Nephron progenitor cell (in vitro differentiated cells): ENCODE data around the gene DNMBP.

Source experiments
- DNase-seq: peaks from one replicate; pipeline ENCODE4 v3.0.0; 2021
- H3K27ac Mint-ChIP-seq: 2 replicates; pipeline ENCODE4 v1.8.0; 2021; ENCODE audit warnings: mild to moderate bottlenecking, moderate library complexity, mixed read lengths
- H3K27me3 Mint-ChIP-seq: 2 replicates; pipeline ENCODE4 v1.8.0; 2021; ENCODE audit warnings: mild to moderate bottlenecking, low read depth, mixed read lengths; ENCODE audit not compliant: poor library complexity
- H3K36me3 Mint-ChIP-seq: 2 replicates; pipeline ENCODE4 v1.8.0; 2021; ENCODE audit warnings: low read depth, mixed read lengths
- H3K4me1 Mint-ChIP-seq: 2 replicates; pipeline ENCODE4 v1.8.0; 2021; ENCODE audit warnings: mixed read lengths
- H3K4me3 Mint-ChIP-seq: 2 replicates; pipeline ENCODE4 v1.8.0; 2021; ENCODE audit warnings: mild to moderate bottlenecking, moderate library complexity, mixed read lengths
- H3K9me3 Mint-ChIP-seq: 2 replicates; pipeline ENCODE4 v1.8.0; 2021; ENCODE audit warnings: mild to moderate bottlenecking, moderate library complexity, mixed read lengths
- CTCF ChIP-seq: fragments of 200-600 bp; sonication (generic); IDR thresholded peaks from 2 replicates; pipeline ENCODE4 v1.5.0; 2021; ENCODE audit warnings: antibody characterized with exemption

Gene DNMBP

GRCh38 chr10:99836711-99837110 lies 173.0 kb downstream of the DNMBP start:
- Mint-ChIP-seq H3K4me3 (no peak overlapping the region), H3K27me3 (peaks cover 9% of the 10 kb centered on the region), H3K36me3 (peaks cover 15% of the 10 kb centered on the region), H3K9me3 (peaks cover 17% of the 10 kb centered on the region), H3K27ac (no peak overlapping the region), H3K4me1 (no peaks in the 10 kb centered on the region)
- no peak for TF ChIP-seq CTCF
- DNase-seq, result no peak

DNA sequence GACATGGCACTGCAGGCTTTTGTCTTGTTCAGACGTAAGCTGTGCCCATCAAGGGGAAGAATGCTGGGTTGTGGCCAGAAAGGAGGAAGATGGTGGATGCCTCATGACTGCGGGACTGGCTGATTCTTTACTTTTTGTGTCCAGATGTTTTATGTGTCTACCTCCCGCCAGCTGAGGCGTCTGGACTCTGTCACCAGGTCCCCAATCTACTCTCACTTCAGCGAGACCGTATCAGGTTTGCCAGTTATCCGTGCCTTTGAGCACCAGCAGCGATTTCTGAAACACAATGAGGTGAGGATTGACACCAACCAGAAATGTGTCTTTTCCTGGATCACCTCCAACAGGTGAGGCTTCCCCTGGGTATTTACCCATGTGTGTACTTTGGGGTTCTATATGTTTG lies 173.8 kb downstream of the DNMBP start:
- Mint-ChIP-seq H3K27ac (no peak overlapping the region), H3K4me1 (no peaks in the 10 kb centered on the region), H3K36me3 (peaks cover 13% of the 10 kb centered on the region), H3K27me3 (peaks cover 12% of the 10 kb centered on the region), H3K4me3 (no peak overlapping the region), H3K9me3 (peaks cover 15% of the 10 kb centered on the region)
- TF ChIP-seq CTCF, result no peak
- no peak for DNase-seq

- no peak for TF ChIP-seq CTCF
- no peak overlapping the region for H3K27ac Mint-ChIP-seq
- H3K36me3 Mint-ChIP-seq, result peaks cover 14% of the 10 kb centered on the region
- no peaks in the 10 kb centered on the region for H3K4me1 Mint-ChIP-seq
- peaks cover 12% of the 10 kb centered on the region for H3K27me3 Mint-ChIP-seq
- H3K4me3 Mint-ChIP-seq, result no peak overlapping the region
- peaks cover 19% of the 10 kb centered on the region for H3K9me3 Mint-ChIP-seq
- no peak for DNase-seq
These were observed 175.3 kb downstream of the DNMBP start for GRCh38 chr10:99834410-99834809.

DNA sequence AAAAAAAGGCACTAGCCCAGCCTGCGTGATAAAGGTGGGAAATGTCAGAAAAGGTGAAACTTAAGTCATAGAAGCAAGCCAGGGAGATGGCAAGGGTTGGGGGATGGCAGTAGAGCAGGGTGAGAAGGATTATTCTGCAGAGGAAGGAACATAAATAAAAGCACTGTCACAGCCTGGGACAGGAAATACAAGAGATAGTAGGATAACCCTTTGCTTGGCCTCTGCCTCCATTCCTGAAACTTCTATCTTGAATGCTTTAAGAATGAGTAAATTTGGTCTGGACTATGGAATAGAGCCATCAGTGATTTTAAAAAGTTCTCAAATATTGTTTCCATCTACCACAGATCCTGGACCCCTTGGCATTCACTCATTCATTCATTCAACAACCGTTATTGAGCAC lies 177.3 kb downstream of the DNMBP start:
- no peak for TF ChIP-seq CTCF
- Mint-ChIP-seq H3K9me3 (peaks cover 31% of the 10 kb centered on the region), H3K4me1 (no peaks in the 10 kb centered on the region), H3K27me3 (peaks cover 21% of the 10 kb centered on the region), H3K4me3 (no peak overlapping the region), H3K36me3 (peaks cover 20% of the 10 kb centered on the region), H3K27ac (no peak overlapping the region)
- DNase-seq, result no peak

GRCh38 chr10:99828464-99828863 lies 181.3 kb downstream of the DNMBP start:
- Mint-ChIP-seq H3K27me3 (peaks cover 13% of the 10 kb centered on the region), H3K36me3 (peaks cover 10% of the 10 kb centered on the region), H3K4me3 (no peak overlapping the region), H3K27ac (no peak overlapping the region), H3K4me1 (no peaks in the 10 kb centered on the region), H3K9me3 (peaks cover 20% of the 10 kb centered on the region)
- DNase-seq, result no peak
- TF ChIP-seq CTCF, result no peak

DNA sequence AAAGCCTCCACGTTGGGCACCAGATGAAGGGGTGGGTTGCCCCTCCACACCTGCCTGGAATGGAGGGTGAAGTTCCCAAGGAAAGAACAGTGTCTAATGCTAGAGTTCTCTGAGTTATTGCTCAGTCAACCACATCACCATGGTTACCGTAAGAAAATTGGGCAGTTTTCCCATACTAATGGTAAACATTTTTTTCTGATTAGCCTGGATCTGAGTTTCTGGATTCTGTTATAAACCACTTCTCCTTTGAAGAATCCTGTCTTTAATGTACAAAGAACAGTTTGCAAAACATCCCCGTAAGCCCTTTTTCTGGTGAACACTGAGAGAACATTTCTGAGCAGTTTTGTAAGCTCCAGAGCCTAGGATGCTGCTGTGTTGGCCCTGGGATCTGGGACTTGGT lies 181.8 kb downstream of the DNMBP start:
- Mint-ChIP-seq H3K4me3 (no peak overlapping the region), H3K4me1 (no peaks in the 10 kb centered on the region), H3K9me3 (peaks cover 20% of the 10 kb centered on the region), H3K27ac (peak overlapping the region; percentile 75), H3K36me3 (peaks cover 10% of the 10 kb centered on the region), H3K27me3 (peaks cover 13% of the 10 kb centered on the region)
- no peak for DNase-seq
- no peak for TF ChIP-seq CTCF
